ENCODE results near the gene TANGO2.

GRCh38 chr22:20051927-20052308 is 31.0 kb downstream of the TANGO2 start:
- TF ChIP-seq EGR1 (IDR thresholded peaks at IDR 0.05; ENCODE audit: low read depth) (no peak), EZH2 (IDR thresholded peaks at IDR 0.05) (no peak), EZH2phosphoT487 (IDR thresholded peaks at IDR 0.05; ENCODE audit: borderline replicate concordance) (no peak), POLR2A (IDR thresholded peaks at IDR 0.05; ENCODE audit: borderline replicate concordance, extremely low read depth, insufficient read depth, insufficient read length) (no peak), POLR2AphosphoS5 (IDR thresholded peaks at IDR 0.05; ENCODE audit: low read depth, low read length) (no peak), ELF1 (IDR thresholded peaks at IDR 0.05; ENCODE audit: borderline replicate concordance, low read depth) (no peak), JUND (IDR thresholded peaks at IDR 0.05) (no peak), MAX (IDR thresholded peaks at IDR 0.05) (no peak), YY1 (IDR thresholded peaks at IDR 0.05; ENCODE audit: extremely low read depth, insufficient replicate concordance, low read depth, low read length) (no peak)
- TF ChIP-seq, protein P1, sequence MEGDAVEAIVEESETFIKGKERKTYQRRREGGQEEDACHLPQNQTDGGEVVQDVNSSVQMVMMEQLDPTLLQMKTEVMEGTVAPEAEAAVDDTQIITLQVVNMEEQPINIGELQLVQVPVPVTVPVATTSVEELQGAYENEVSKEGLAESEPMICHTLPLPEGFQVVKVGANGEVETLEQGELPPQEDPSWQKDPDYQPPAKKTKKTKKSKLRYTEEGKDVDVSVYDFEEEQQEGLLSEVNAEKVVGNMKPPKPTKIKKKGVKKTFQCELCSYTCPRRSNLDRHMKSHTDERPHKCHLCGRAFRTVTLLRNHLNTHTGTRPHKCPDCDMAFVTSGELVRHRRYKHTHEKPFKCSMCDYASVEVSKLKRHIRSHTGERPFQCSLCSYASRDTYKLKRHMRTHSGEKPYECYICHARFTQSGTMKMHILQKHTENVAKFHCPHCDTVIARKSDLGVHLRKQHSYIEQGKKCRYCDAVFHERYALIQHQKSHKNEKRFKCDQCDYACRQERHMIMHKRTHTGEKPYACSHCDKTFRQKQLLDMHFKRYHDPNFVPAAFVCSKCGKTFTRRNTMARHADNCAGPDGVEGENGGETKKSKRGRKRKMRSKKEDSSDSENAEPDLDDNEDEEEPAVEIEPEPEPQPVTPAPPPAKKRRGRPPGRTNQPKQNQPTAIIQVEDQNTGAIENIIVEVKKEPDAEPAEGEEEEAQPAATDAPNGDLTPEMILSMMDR (IDR thresholded peaks at IDR 0.05 in 2 of 3, conservative IDR thresholded peaks at IDR 0.05 in 1 of 3; ENCODE audit: borderline replicate concordance in 1 of 3, insufficient read depth in 1 of 3, low read depth in 2 of 3, low read length in 2 of 3) = no peak
- TF ChIP-seq, protein P2, sequence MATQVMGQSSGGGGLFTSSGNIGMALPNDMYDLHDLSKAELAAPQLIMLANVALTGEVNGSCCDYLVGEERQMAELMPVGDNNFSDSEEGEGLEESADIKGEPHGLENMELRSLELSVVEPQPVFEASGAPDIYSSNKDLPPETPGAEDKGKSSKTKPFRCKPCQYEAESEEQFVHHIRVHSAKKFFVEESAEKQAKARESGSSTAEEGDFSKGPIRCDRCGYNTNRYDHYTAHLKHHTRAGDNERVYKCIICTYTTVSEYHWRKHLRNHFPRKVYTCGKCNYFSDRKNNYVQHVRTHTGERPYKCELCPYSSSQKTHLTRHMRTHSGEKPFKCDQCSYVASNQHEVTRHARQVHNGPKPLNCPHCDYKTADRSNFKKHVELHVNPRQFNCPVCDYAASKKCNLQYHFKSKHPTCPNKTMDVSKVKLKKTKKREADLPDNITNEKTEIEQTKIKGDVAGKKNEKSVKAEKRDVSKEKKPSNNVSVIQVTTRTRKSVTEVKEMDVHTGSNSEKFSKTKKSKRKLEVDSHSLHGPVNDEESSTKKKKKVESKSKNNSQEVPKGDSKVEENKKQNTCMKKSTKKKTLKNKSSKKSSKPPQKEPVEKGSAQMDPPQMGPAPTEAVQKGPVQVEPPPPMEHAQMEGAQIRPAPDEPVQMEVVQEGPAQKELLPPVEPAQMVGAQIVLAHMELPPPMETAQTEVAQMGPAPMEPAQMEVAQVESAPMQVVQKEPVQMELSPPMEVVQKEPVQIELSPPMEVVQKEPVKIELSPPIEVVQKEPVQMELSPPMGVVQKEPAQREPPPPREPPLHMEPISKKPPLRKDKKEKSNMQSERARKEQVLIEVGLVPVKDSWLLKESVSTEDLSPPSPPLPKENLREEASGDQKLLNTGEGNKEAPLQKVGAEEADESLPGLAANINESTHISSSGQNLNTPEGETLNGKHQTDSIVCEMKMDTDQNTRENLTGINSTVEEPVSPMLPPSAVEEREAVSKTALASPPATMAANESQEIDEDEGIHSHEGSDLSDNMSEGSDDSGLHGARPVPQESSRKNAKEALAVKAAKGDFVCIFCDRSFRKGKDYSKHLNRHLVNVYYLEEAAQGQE (IDR thresholded peaks at IDR 0.05; ENCODE audit: low read depth) = no peak
- TF ChIP-seq, protein P3, sequence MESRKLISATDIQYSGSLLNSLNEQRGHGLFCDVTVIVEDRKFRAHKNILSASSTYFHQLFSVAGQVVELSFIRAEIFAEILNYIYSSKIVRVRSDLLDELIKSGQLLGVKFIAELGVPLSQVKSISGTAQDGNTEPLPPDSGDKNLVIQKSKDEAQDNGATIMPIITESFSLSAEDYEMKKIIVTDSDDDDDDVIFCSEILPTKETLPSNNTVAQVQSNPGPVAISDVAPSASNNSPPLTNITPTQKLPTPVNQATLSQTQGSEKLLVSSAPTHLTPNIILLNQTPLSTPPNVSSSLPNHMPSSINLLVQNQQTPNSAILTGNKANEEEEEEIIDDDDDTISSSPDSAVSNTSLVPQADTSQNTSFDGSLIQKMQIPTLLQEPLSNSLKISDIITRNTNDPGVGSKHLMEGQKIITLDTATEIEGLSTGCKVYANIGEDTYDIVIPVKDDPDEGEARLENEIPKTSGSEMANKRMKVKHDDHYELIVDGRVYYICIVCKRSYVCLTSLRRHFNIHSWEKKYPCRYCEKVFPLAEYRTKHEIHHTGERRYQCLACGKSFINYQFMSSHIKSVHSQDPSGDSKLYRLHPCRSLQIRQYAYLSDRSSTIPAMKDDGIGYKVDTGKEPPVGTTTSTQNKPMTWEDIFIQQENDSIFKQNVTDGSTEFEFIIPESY (IDR thresholded peaks at IDR 0.05; ENCODE audit: extremely low read depth, insufficient replicate concordance, low read length) = no peak

Measured in HCT116 (cell line).